SK-N-SH (cell line): ENCODE results near the gene NTM. TPM values are rescaled to one million over a fixed set of nuclear protein-coding genes. Genes with fewer than 3 reads are reported as not detected.

Experiments used
- CTCF ChIA-PET: fragments of 300-600, 350-600 bp; formaldehyde crosslinking; extraction: SDS; loops from one replicate; lab custom pipeline; 2021; lab: Yijun Ruan, JAX
- POLR2A ChIA-PET: fragments of 350-600 bp; sonication (Branson Sonifier 250); formaldehyde crosslinking; extraction: SDS; loops from one replicate; lab custom pipeline; 2020; ENCODE audit warnings: antibody characterized with exemption, inconsistent platforms; lab: Yijun Ruan, JAX
- DNase-seq: peaks from one replicate; pipeline ENCODE4 v3.0.0; 2012
- H2AFZ ChIP-seq: fragments of 200-600 bp; sonication (generic); 2 replicates; pipeline ENCODE4 v1.8.1; 2016; ENCODE audit warnings: antibody characterized with exemption, mild to moderate bottlenecking, low read depth
- H3F3A ChIP-seq: fragments of 200-600 bp; sonication (generic); replicated peaks from 2 replicates; pipeline ENCODE3; 2016; ENCODE audit warnings: antibody characterized with exemption, mild to moderate bottlenecking; ENCODE audit not compliant: insufficient read depth
- H3K27ac ChIP-seq, 2 experiments: fragments of 200-500 bp in 1 of 2; fragments of 200-600 bp in 1 of 2; sonication (Bioruptor generic) in 1 of 2; sonication (generic), shearing (Covaris generic) in 1 of 2; 2 replicates each; pipeline versions ENCODE4 v1.5.1 to v1.6.1; 2014 to 2016; ENCODE audit warnings: low read depth in 2 of 2, inconsistent platforms in 1 of 2, low read length in 1 of 2, mild to moderate bottlenecking in 1 of 2, mixed read lengths in 1 of 2
- H3K27me3 ChIP-seq: fragments of 200-600 bp; sonication (generic), shearing (Covaris generic); 2 replicates; pipeline ENCODE4 v1.6.1; 2016; ENCODE audit warnings: mixed run types; ENCODE audit not compliant: insufficient read depth
- H3K36me3 ChIP-seq, 2 experiments: fragments of 200-500 bp in 1 of 2; fragments of 200-600 bp in 1 of 2; sonication (Bioruptor generic) in 1 of 2; sonication (generic) in 1 of 2; replicated peaks in 1 of 2; 2 replicates each; pipeline versions ENCODE3 to v1.5.1; 2014 to 2016; ENCODE audit warnings: low read length in 1 of 2, mild to moderate bottlenecking in 1 of 2; ENCODE audit not compliant: insufficient read depth in 2 of 2, control insufficient read depth in 1 of 2
- H3K4me1 ChIP-seq, 2 experiments: fragments of 200-500 bp in 1 of 2; fragments of 200-600 bp in 1 of 2; sonication (Bioruptor generic) in 1 of 2; sonication (generic), shearing (Covaris generic) in 1 of 2; 2 replicates each; pipeline versions ENCODE4 v1.5.1 to v1.6.1; 2014 to 2016; ENCODE audit warnings: low read depth in 1 of 2, low read length in 1 of 2, mixed run types in 1 of 2; ENCODE audit not compliant: insufficient read depth in 2 of 2, control insufficient read depth in 1 of 2
- H3K4me2 ChIP-seq: fragments of 200-600 bp; sonication (generic), shearing (Covaris generic); 2 replicates; pipeline ENCODE4 v1.6.1; 2017; ENCODE audit warnings: mixed run types
- H3K4me3 ChIP-seq, 2 experiments: fragments of 200-500 bp in 1 of 2; fragments of 200-600 bp in 1 of 2; sonication (Bioruptor generic) in 1 of 2; sonication (generic), shearing (Covaris generic) in 1 of 2; 2 replicates each; pipeline versions ENCODE4 v1.5.1 to v1.8.1; 2014 to 2016; ENCODE audit warnings: low read depth in 2 of 2, inconsistent platforms in 1 of 2, low read length in 1 of 2, mild to moderate bottlenecking in 1 of 2, mixed read lengths in 1 of 2, moderate library complexity in 1 of 2
- H3K79me2 ChIP-seq: fragments of 200-600 bp; sonication (generic); 2 replicates; pipeline ENCODE4 v1.8.1; 2017; ENCODE audit warnings: mild to moderate bottlenecking; ENCODE audit not compliant: insufficient read depth
- H3K9ac ChIP-seq: fragments of 200-600 bp; sonication (generic); 2 replicates; pipeline ENCODE4 v1.6.1; 2017; ENCODE audit warnings: mixed run types
- H3K9me2 ChIP-seq: fragments of 200-600 bp; sonication (generic); 2 replicates; pipeline ENCODE4 v1.6.1; 2017; ENCODE audit warnings: mixed run types
- H3K9me3 ChIP-seq: fragments of 200-600 bp; sonication (generic); 2 replicates; pipeline ENCODE4 v1.6.1; 2017; ENCODE audit warnings: mixed run types, mild to moderate bottlenecking, moderate library complexity
- H4K20me1 ChIP-seq: fragments of 200-600 bp; sonication (generic); 2 replicates; pipeline ENCODE4 v1.6.1; 2017; ENCODE audit warnings: mild to moderate bottlenecking, mixed run types; ENCODE audit not compliant: insufficient read depth
- CTCF ChIP-seq: fragments of 200-600 bp; sonication (generic); IDR thresholded peaks from 2 replicates; pipeline ENCODE4 v1.6.1; 2017; ENCODE audit warnings: antibody characterized with exemption, mild to moderate bottlenecking, moderate library complexity
- FOSL2 ChIP-seq: IDR thresholded peaks from 2 replicates; pipeline ENCODE4 v1.4.0; 2012; ENCODE audit warnings: low read depth, mild to moderate bottlenecking, moderate library complexity, borderline replicate concordance
- GABPA ChIP-seq: IDR thresholded peaks from 2 replicates; pipeline ENCODE4 v1.4.0; 2012; ENCODE audit warnings: low read depth, mild to moderate bottlenecking
- IRF3 ChIP-seq: fragments of 150-350 bp; IDR thresholded peaks from 2 replicates; pipeline ENCODE4 v1.6.1; 2016; ENCODE audit warnings: mild to moderate bottlenecking, low read depth, low read length
- JUND ChIP-seq: IDR thresholded peaks from 2 replicates; pipeline ENCODE4 v1.4.0; 2012
- MAX ChIP-seq: IDR thresholded peaks from 2 replicates; pipeline ENCODE4 v1.4.0; 2012; ENCODE audit warnings: low read depth
- MXI1 ChIP-seq: IDR thresholded peaks from 2 replicates; pipeline ENCODE4 v1.6.1; 2012; ENCODE audit warnings: mild to moderate bottlenecking, low read depth, low read length, improper control_type of control experiment
- NFIC ChIP-seq: IDR thresholded peaks from 2 replicates; pipeline ENCODE4 v1.4.0; 2012; ENCODE audit warnings: borderline replicate concordance
- RAD21 ChIP-seq: IDR thresholded peaks from 2 replicates; pipeline ENCODE4 v1.6.1; 2012; ENCODE audit warnings: mild to moderate bottlenecking, low read length
- RCOR1 ChIP-seq: fragments of 150-350 bp; IDR thresholded peaks from 2 replicates; pipeline ENCODE4 v1.6.1; 2017; ENCODE audit warnings: antibody characterized with exemption, low read length
- TCF12 ChIP-seq: IDR thresholded peaks from 2 replicates; pipeline ENCODE4 v1.4.0; 2012
- USF1 ChIP-seq: IDR thresholded peaks from 2 replicates; pipeline ENCODE4 v1.4.0; 2012; ENCODE audit warnings: low read depth, borderline replicate concordance
- USF2 ChIP-seq: fragments of 150-350 bp; IDR thresholded peaks from 2 replicates; pipeline ENCODE4 v1.6.1; 2017; ENCODE audit warnings: antibody characterized with exemption, low read length, low read depth, borderline replicate concordance
- YY1 ChIP-seq: IDR thresholded peaks from 2 replicates; pipeline ENCODE4 v1.4.0; 2012; ENCODE audit warnings: low read depth, mild to moderate bottlenecking
- WGBS: methylation state at CpG from one replicate; pipeline ENCODE4 v1.1.6; 2017; ENCODE audit warnings: low lambda C conversion rate; 5-methylcytosine and 5-hydroxymethylcytosine counted together
- polyA plus RNA-seq, 3 experiments: library from polyadenylated mRNA; depleted of rRNA; stranded (reverse); fragments of >200 nt; gene quantifications; 2 replicates each; pipeline ENCODE4 v1.2.3, GENCODE V29; 2012

The NTM gene
- polyA plus RNA-seq, 1 of the 3 experiments (the other 2 are of a cell fraction) = 20.0 TPM

- CTCF ChIA-PET = interaction anchor here (0.9 to 6.2 kb wide), 12 partner anchors 9 to 1371 kb away, joined by 3 to 49 read pairs (median 6); no protein-coding TSS in a partner anchor
- Histone ChIP-seq H3F3A (peaks cover 12% of the 10 kb centered on the region), H3K79me2 (no peaks in the 10 kb centered on the region), H3K9ac (no peak overlapping the region), H2AFZ (no peak overlapping the region), H3K27ac (no peak overlapping the region), H3K4me2 (no peak overlapping the region), H3K9me3 (no peaks in the 10 kb centered on the region), H3K4me3 (no peak overlapping the region), H3K36me3 (no peaks in the 10 kb centered on the region), H3K27me3 (no peaks in the 10 kb centered on the region), H3K9me2 (no peaks in the 10 kb centered on the region), H4K20me1 (no peaks in the 10 kb centered on the region), H3K4me1 (peaks cover 0 to 12% of the 10 kb centered on the region in 2 experiments; a peak in 2 of 4 replicates)
- TF ChIP-seq RAD21 (no peak), MXI1 (no peak), NFIC (no peak), CTCF (no peak), TCF12 (no peak), JUND (no peak), MAX (no peak), RCOR1 (no peak), USF1 (no peak), IRF3 (no peak), USF2 (no peak), GABPA (no peak), FOSL2 (no peak), YY1 (no peak)
- POLR2A ChIA-PET = no interaction called here
- WGBS = 78% methylated on average over 1 of the region's 1 CpG
- no peak for DNase-seq
These were observed 322.5 kb downstream of the NTM start for GRCh38 chr11:131692961-131693360.
